OCI-LY1 (cell line): ENCODE data around the gene TECPR2.

Experiments used
- EZH2 ChIP-seq: fragments of 200-600 bp; sonication (generic), shearing (Covaris generic); IDR thresholded peaks from 2 replicates; pipeline ENCODE4 v1.8.0; 2017; ENCODE audit warnings: borderline replicate concordance, mixed run types, mild to moderate bottlenecking, antibody characterized with exemption, low read length, moderate library complexity, mixed read lengths
- TF ChIP-seq, protein P1 (sequence below): fragments of 200-600 bp; sonication (generic), shearing (Covaris generic); IDR thresholded peaks from 2 replicates; pipeline ENCODE4 v1.5.1; 2017; ENCODE audit warnings: mild to moderate bottlenecking, antibody characterized with exemption, low read length, moderate library complexity, mixed read lengths

DNA sequence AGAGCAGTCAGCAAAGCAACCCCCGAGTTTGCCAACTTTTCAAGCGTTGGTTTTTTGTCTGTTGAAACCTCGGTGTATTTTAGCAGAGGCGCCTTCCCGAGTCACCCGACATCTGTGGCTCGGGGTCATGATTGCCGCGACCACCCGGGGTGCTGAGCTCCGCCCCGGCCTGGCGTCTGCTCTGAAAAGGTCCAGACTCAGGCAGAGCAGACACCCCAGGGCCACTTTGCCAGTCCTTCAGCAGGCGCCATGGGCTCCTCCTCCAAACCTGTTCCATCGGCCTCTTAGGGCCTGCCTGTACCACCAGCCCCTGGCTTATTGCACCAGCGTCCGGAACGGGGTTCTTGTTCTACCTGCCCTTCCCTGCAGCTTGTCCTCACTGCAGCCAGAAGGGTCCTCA is 127.7 kb downstream of the TECPR2 start:
- TF ChIP-seq, protein P1, sequence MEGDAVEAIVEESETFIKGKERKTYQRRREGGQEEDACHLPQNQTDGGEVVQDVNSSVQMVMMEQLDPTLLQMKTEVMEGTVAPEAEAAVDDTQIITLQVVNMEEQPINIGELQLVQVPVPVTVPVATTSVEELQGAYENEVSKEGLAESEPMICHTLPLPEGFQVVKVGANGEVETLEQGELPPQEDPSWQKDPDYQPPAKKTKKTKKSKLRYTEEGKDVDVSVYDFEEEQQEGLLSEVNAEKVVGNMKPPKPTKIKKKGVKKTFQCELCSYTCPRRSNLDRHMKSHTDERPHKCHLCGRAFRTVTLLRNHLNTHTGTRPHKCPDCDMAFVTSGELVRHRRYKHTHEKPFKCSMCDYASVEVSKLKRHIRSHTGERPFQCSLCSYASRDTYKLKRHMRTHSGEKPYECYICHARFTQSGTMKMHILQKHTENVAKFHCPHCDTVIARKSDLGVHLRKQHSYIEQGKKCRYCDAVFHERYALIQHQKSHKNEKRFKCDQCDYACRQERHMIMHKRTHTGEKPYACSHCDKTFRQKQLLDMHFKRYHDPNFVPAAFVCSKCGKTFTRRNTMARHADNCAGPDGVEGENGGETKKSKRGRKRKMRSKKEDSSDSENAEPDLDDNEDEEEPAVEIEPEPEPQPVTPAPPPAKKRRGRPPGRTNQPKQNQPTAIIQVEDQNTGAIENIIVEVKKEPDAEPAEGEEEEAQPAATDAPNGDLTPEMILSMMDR, result no peak
- TF ChIP-seq EZH2, result no peak
